ENCODE results near the gene ST3GAL4. TPM values are rescaled to one million over a fixed set of nuclear protein-coding genes. Genes with fewer than 3 reads are reported as not detected.

ST3GAL4 gene
- total RNA-seq, 6 experiments from 2014 or later = 7.0 to 25.6 (median 17.5) TPM

- ATAC-seq = no peak
- TF ChIP-seq POLR2A (IDR thresholded peaks at IDR 0.05) (no peak), CTCF (IDR thresholded peaks at IDR 0.05) (no peak)
- 54% methylated on average over 5 of the region's 7 CpGs for WGBS (ENCODE audit: insufficient coverage, low coverage, low lambda C conversion rate, missing lambda C conversion rate)
- no peak overlapping the region for H3K4me3 ChIP-seq
- no peak overlapping the region for H3K27ac ChIP-seq
- no peaks in the 10 kb centered on the region for H3K36me3 ChIP-seq
- peaks cover 0 to 18% (median 5%) of the 10 kb centered on the region in 4 donors for H3K4me1 ChIP-seq
- H3K27me3 ChIP-seq = no peaks in the 10 kb centered on the region
- intact Hi-C loops (cut with DNase I) = loop anchor here in 1 of 2 donors (10.0 kb wide), 1 partner anchor 57 kb away; no protein-coding TSS in a partner anchor
- H3K9me3 ChIP-seq = no peaks in the 10 kb centered on the region
- DNase-seq = no peak
Observed at GRCh38 chr11:126391286-126391954, 35.9 kb downstream of the ST3GAL4 start.

- no peak for DNase-seq
- peak; percentile 54 to 74 (median 60) for ATAC-seq
- H3K27ac ChIP-seq = no peak overlapping the region
- WGBS (ENCODE audit: insufficient coverage, low coverage, low lambda C conversion rate, missing lambda C conversion rate) = 50% methylated on average over 6 of the region's 8 CpGs
- H3K4me3 ChIP-seq = no peak overlapping the region
- H3K27me3 ChIP-seq = no peaks in the 10 kb centered on the region
- peaks cover 0 to 11% (median 2%) of the 10 kb centered on the region in 4 donors for H3K4me1 ChIP-seq
- H3K9me3 ChIP-seq = no peaks in the 10 kb centered on the region
- no peaks in the 10 kb centered on the region for H3K36me3 ChIP-seq
- peak in 3 of 4 donors; percentile 13 to 24 (median 23) for TF ChIP-seq CTCF (IDR thresholded peaks at IDR 0.05)
- TF ChIP-seq POLR2A (IDR thresholded peaks at IDR 0.05) = no peak
- intact Hi-C loops (cut with DNase I) = loop anchor here in 1 of 2 donors (10.0 kb wide), 1 partner anchor 57 kb away; no protein-coding TSS in a partner anchor
Observed at GRCh38 chr11:126391970-126392632, 36.6 kb downstream of the ST3GAL4 start.

- H3K27ac ChIP-seq = no peak overlapping the region
- H3K27me3 ChIP-seq = no peaks in the 10 kb centered on the region
- peak in 3 of 4 donors; percentile 18 to 42 (median 18) for ATAC-seq
- WGBS (ENCODE audit: insufficient coverage, low coverage, low lambda C conversion rate, missing lambda C conversion rate) = 56% methylated on average over 4 of the region's 4 CpGs
- no peaks in the 10 kb centered on the region for H3K9me3 ChIP-seq
- no peak for TF ChIP-seq POLR2A (IDR thresholded peaks at IDR 0.05)
- TF ChIP-seq CTCF (IDR thresholded peaks at IDR 0.05) = no peak
- peaks cover 0 to 6% (median 0%) of the 10 kb centered on the region in 4 donors for H3K4me1 ChIP-seq
- no peak overlapping the region for H3K4me3 ChIP-seq
- intact Hi-C loops (cut with DNase I) = loop anchor here in 1 of 2 donors (10.0 kb wide), 1 partner anchor 58 kb away; no protein-coding TSS in a partner anchor
- H3K36me3 ChIP-seq = no peaks in the 10 kb centered on the region
- no peak for DNase-seq
Observed at GRCh38 chr11:126392633-126393013, 37.1 kb downstream of the ST3GAL4 start.

GRCh38 chr11:126393143-126393542 lies 37.7 kb downstream of the ST3GAL4 start:
- intact Hi-C loops (cut with DNase I) = loop anchor here in 1 of 2 donors (10.0 kb wide), 1 partner anchor 58 kb away; no protein-coding TSS in a partner anchor
- Histone ChIP-seq H3K36me3 (no peaks in the 10 kb centered on the region), H3K9me3 (no peaks in the 10 kb centered on the region), H3K4me3 (no peak overlapping the region), H3K27me3 (no peaks in the 10 kb centered on the region), H3K27ac (no peak overlapping the region), H3K4me1 (peaks cover 0 to 6% (median 0%) of the 10 kb centered on the region in 4 donors)
- ATAC-seq (no peak), DNase-seq (no peak)
- TF ChIP-seq POLR2A (IDR thresholded peaks at IDR 0.05) = no peak
- TF ChIP-seq CTCF (IDR thresholded peaks at IDR 0.05) = no peak
- WGBS (ENCODE audit: insufficient coverage, low coverage, low lambda C conversion rate, missing lambda C conversion rate) = 86% methylated on average over 4 of the region's 5 CpGs

Data from right lobe of liver (tissue), 6 donors.